ENCODE measurements around the gene RAB11FIP3. TPM values are rescaled to one million over a fixed set of nuclear protein-coding genes. Genes with fewer than 3 reads are reported as not detected.
"Not testable (repeated sequence)": the region's sequence is repeated elsewhere in the genome, so short reads cannot be mapped to it uniquely, and the experiment has no call there.

RAB11FIP3 gene
- total and polyA plus RNA-seq, 10 of the 15 experiments (the other 5 are each of a cell fraction or from before 2014, with no cell fraction given), result 1.2 to 27.3 (median 7.7) TPM

DNA sequence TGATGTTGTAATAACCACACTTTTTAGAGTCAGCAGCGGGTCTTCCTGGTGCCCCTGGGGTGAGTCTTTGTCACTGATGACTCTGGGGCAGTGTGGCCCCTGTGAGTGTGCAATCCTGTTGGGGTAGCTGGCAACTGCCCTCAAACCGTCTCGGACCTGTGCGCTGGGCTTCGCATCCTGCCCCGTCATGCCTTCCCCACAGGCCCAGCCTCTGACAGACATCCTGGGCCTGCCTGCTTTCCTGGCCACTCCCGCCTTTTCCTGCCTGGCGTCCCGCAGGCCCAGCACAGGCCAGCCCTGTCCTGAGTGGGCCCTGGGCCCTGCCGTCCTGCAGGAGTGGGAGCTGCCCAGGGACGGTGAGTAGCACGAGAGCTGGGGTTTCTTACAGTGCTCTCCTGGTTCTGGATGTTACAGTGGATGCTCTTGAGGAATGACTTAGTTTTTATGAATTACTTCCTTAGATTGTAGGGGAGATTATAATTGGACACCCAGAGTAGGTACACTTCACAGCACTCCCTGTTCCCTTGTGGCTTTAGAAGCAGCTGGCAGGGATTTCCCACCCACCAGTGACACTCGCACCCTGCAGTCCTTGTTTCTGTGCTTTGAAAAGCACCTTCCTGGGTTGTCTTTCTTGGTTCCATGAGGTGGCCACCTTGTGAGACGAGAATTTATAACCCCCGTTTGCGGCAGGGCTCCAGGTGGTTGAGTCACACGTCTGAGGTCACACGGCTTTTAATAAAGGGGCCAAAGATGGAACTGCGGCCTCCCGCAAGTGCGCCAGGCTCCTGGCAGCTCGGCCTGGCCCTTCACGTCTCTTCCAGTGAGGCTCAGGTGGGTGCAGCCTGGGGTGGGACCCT, 52.1 kb downstream of the RAB11FIP3 start (continued):
- TF ChIP-seq IKZF1 (conservative IDR thresholded peaks at IDR 0.05), result peak; percentile 27; the same call in 1 of the 2 replicates
- TF ChIP-seq, protein P1, sequence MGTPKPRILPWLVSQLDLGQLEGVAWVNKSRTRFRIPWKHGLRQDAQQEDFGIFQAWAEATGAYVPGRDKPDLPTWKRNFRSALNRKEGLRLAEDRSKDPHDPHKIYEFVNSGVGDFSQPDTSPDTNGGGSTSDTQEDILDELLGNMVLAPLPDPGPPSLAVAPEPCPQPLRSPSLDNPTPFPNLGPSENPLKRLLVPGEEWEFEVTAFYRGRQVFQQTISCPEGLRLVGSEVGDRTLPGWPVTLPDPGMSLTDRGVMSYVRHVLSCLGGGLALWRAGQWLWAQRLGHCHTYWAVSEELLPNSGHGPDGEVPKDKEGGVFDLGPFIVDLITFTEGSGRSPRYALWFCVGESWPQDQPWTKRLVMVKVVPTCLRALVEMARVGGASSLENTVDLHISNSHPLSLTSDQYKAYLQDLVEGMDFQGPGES (IDR thresholded peaks at IDR 0.05), result no peak
- no peak for TF ChIP-seq POLR2AphosphoS5 (IDR thresholded peaks at IDR 0.05; ENCODE audit: low read length)
- peak in 1 of 2 experiments; percentile 8; a peak in 2 of 4 replicates for TF ChIP-seq IKZF2 (IDR thresholded peaks at IDR 0.05)
- TF ChIP-seq NRF1 (conservative IDR thresholded peaks at IDR 0.05; ENCODE audit: low read depth, low read length), result no peak

DNA sequence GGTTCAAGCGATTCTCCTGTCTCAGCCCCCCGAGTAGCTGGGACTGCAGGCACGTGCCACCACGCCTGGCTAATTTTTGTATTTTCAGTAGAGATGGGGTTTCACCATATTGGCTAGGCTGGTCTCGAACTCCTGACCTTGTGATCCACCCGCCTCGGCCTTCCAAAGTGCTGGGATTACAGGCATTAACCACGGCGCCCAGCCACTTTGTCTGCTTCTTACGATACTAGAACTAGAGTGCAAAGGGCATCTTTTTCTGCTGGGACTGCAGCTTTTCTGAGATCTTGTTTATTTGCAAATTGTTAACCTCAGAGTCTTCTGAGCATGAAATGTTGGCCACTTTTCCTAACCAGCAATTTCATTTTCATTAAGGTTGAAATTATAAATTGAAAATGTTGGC, 52.8 kb downstream of the RAB11FIP3 start:
- H3K4me2 ChIP-seq (ENCODE audit: control insufficient read depth, insufficient read depth); FAIRE-seq; H2AFZ ChIP-seq (ENCODE audit: control insufficient read depth, low read depth, low read length); H3K79me2 ChIP-seq (ENCODE audit: control insufficient read depth, insufficient read depth, low read length); BruUV-seq (replicated peaks); H3K27ac ChIP-seq (ENCODE audit: control insufficient read depth, insufficient read depth); in situ Hi-C loops (cut with MboI); H3K4me3 ChIP-seq; H4K20me1 ChIP-seq (ENCODE audit: control insufficient read depth, insufficient read depth); H3K9ac ChIP-seq (ENCODE audit: control insufficient read depth, insufficient read depth, low read length); H3K9me3 ChIP-seq (replicated peaks; ENCODE audit: control insufficient read depth, insufficient read depth, low read length); H3K27me3 ChIP-seq (replicated peaks in 1 of 2; ENCODE audit: control insufficient read depth in 2 of 2, insufficient read depth in 2 of 2, low read length in 1 of 2); ATAC-seq; H3K4me1 ChIP-seq (ENCODE audit: control insufficient read depth, insufficient read depth, low read length); POLR2A ChIA-PET; intact Hi-C loops (cut with micrococcal nuclease; ENCODE audit: unreplicated experiment); H3K36me3 ChIP-seq (ENCODE audit: control insufficient read depth in 2 of 2, insufficient read depth in 2 of 2, low read length in 1 of 2); DNase-seq (ENCODE audit: low read depth, low spot score); RAD21 ChIA-PET (ENCODE audit: unreplicated experiment): not testable (repeated sequence)
- TF ChIP-seq BHLHE40 (IDR thresholded peaks at IDR 0.05; ENCODE audit: borderline replicate concordance in 1 of 2, low read depth in 2 of 2, low read length in 1 of 2), result peak in 1 of 2 experiments; percentile 53; a peak in 2 of 4 replicates
- ChIA-PET CTCF (interaction anchor here (0.7 kb wide), 2 partner anchors 381 to 564 kb away, joined by 3 read pairs; no protein-coding TSS in a partner anchor), SMC1A (ENCODE audit: uncharacterized antibody, unreplicated experiment) (interaction anchor here (1.5 kb wide), 1 partner anchor 48 kb away, joined by 3 read pairs; no protein-coding TSS in a partner anchor)
- WGBS (ENCODE audit: insufficient coverage, insufficient replicate concordance, low lambda C conversion rate, missing lambda C conversion rate), result 90% methylated on average over 10 of the region's 10 CpGs
